ENCODE results near the gene COX14. TPM values are rescaled to one million over a fixed set of nuclear protein-coding genes. Genes with fewer than 3 reads are reported as not detected.

The COX14 gene
- total RNA-seq, 1 experiment from 2014 or later, result 31.9 TPM

DNA sequence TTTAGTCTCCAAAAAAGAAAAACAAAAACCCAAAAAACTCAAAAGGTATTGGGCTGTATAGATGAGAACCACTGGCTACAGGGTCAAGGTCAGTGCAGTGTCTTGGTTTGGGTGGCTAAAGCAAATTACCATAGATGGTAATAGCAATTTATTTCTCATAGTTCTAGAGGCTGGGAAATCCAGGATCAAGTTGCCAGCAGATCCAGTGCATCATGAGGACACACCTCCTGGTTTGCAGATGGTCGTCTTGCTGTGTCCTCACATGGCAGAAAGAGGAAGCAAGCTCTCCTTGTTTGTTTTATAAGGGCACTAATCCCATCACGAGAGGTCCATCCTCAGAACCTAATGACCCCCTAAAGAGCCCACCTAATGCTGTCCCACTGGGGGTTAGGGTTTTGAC lies 11.2 kb downstream of the COX14 start:
- Histone ChIP-seq H2BK15ac (ENCODE audit: low read depth, low read length) (no peak overlapping the region), H3K23me2 (ENCODE audit: insufficient read length, low read depth, low read length, poor library complexity, severe bottlenecking) (no peaks in the 10 kb centered on the region), H4K91ac (ENCODE audit: insufficient read length, low read depth, low read length) (no peak overlapping the region), H3T11ph (ENCODE audit: low read length) (no peak overlapping the region), H3K79me1 (ENCODE audit: insufficient read depth, low read depth, low read length, poor library complexity, severe bottlenecking) (no peaks in the 10 kb centered on the region), H3K27me3 (ENCODE audit: insufficient read depth, low read length) (no peaks in the 10 kb centered on the region), H3K79me2 (ENCODE audit: insufficient read depth, low read length) (no peaks in the 10 kb centered on the region), H3K9ac (ENCODE audit: extremely low read depth, insufficient read length, low read length) (no peak overlapping the region), H2BK120ac (ENCODE audit: low read depth, low read length, poor library complexity, severe bottlenecking) (no peak overlapping the region), H3K56ac (ENCODE audit: insufficient read length, low read depth, low read length) (no peak overlapping the region), H3K4me2 (ENCODE audit: insufficient read depth, insufficient read length, low read length) (no peak overlapping the region), H4K20me1 (ENCODE audit: control insufficient read depth, insufficient read depth, insufficient read length) (no peaks in the 10 kb centered on the region), H4K8ac (replicated peaks; ENCODE audit: insufficient read length, low read depth, low read length) (no peak overlapping the region), H3K4ac (ENCODE audit: low read depth, low read length) (no peak overlapping the region), H2AK5ac (ENCODE audit: insufficient read length, low read length) (no peak overlapping the region), H2BK5ac (ENCODE audit: insufficient read length, low read length) (no peak overlapping the region), H4K5ac (ENCODE audit: insufficient read length, low read depth, low read length) (no peak overlapping the region), H3K14ac (ENCODE audit: insufficient read depth, low read length) (no peak overlapping the region), H2BK20ac (ENCODE audit: low read depth, low read length, poor library complexity, severe bottlenecking) (no peak overlapping the region), H2BK12ac (ENCODE audit: insufficient read length, low read depth, low read length) (no peak overlapping the region), H3K4me1 (ENCODE audit: insufficient read depth, low read length) (no peaks in the 10 kb centered on the region), H2AFZ (ENCODE audit: low read length) (no peak overlapping the region), H3K27ac (ENCODE audit: insufficient read length, low read depth, low read length) (no peak overlapping the region), H3K9me3 (ENCODE audit: control insufficient read depth, low read depth, low read length) (no peaks in the 10 kb centered on the region), H3K18ac (ENCODE audit: insufficient read length, low read depth, low read length) (no peak overlapping the region), H3K23ac (ENCODE audit: insufficient read length, low read depth, low read length) (no peak overlapping the region)
- no peak overlapping the region; a peak in 2 of 7 replicates for H3K27ac Mint-ChIP-seq
- WGBS (ENCODE audit: extremely low coverage, insufficient read length, low lambda C conversion rate), result no CpG with 5 or more reads among the region's 2 CpGs
- H3K4me3 Mint-ChIP-seq, result no peak overlapping the region
- TF ChIP-seq, protein P1, sequence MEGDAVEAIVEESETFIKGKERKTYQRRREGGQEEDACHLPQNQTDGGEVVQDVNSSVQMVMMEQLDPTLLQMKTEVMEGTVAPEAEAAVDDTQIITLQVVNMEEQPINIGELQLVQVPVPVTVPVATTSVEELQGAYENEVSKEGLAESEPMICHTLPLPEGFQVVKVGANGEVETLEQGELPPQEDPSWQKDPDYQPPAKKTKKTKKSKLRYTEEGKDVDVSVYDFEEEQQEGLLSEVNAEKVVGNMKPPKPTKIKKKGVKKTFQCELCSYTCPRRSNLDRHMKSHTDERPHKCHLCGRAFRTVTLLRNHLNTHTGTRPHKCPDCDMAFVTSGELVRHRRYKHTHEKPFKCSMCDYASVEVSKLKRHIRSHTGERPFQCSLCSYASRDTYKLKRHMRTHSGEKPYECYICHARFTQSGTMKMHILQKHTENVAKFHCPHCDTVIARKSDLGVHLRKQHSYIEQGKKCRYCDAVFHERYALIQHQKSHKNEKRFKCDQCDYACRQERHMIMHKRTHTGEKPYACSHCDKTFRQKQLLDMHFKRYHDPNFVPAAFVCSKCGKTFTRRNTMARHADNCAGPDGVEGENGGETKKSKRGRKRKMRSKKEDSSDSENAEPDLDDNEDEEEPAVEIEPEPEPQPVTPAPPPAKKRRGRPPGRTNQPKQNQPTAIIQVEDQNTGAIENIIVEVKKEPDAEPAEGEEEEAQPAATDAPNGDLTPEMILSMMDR (conservative IDR thresholded peaks at IDR 0.05), result no peak
- H3K36me3 Mint-ChIP-seq (ENCODE audit: insufficient read depth in 1 of 3, low read depth in 3 of 3), result peaks cover 0 to 33% (median 0%) of the 10 kb centered on the region in 3 experiments; a peak in 4 of 7 replicates
- no peaks in the 10 kb centered on the region for H3K27me3 Mint-ChIP-seq (ENCODE audit: low read depth)
- H3K9me3 Mint-ChIP-seq, result no peaks in the 10 kb centered on the region
- H3K4me1 Mint-ChIP-seq, result no peaks in the 10 kb centered on the region
- DNase-seq, result no peak

All from H9 (cell line).